Colonic mucosa (tissue), 4 donors: ENCODE results near the gene NCK2. TPM values are rescaled to one million over a fixed set of nuclear protein-coding genes. Genes with fewer than 3 reads are reported as not detected.

ENCODE experiments used
- DNase-seq: peaks from one replicate; pipeline ENCODE4 v3.0.0-alpha.2; 2020
- H3K27ac ChIP-seq: fragments of 200-600 bp; one replicate; pipeline ENCODE4 v1.8.0; 2021
- H3K27me3 ChIP-seq: fragments of 200-600 bp; one replicate; pipeline ENCODE4 v1.8.0; 2021
- H3K36me3 ChIP-seq: fragments of 200-600 bp; one replicate; pipeline ENCODE4 v1.8.0; 2021
- H3K4me1 ChIP-seq: fragments of 200-600 bp; one replicate; pipeline ENCODE4 v1.8.0; 2021; ENCODE audit warnings: mild to moderate bottlenecking
- H3K4me3 ChIP-seq: fragments of 200-600 bp; one replicate; pipeline ENCODE4 v1.8.0; 2021
- H3K9ac ChIP-seq, 2 donors: one replicate each; pipeline ENCODE4 v1.7.0; 2013; ENCODE audit warnings: control low read depth in 2 of 2, low read depth in 2 of 2, low read length in 2 of 2
- H3K9me3 ChIP-seq: fragments of 200-600 bp; one replicate; pipeline ENCODE4 v1.8.0; 2021
- intact Hi-C: fragments of 100-400 bp; cut with DNase I; formaldehyde crosslinking; loops from one replicate; pipeline ENCODE4 v1.14.1; 2022
- total RNA-seq, 2 donors: library from RNA; stranded (reverse); fragmentation: NEBNext Ultra II Directional in 1 of 2; extraction: Animal tissue kit (Norgen Biotek cat#: 25700) in 1 of 2; gene quantifications; one replicate each; pipeline ENCODE4 v1.2.1, GENCODE V29; 2021
- TF ChIP-seq, protein P1 (sequence below): fragments of 200-600 bp; IDR thresholded peaks from one replicate; pipeline ENCODE4 v1.8.0; 2022; ENCODE audit warnings: antibody characterized with exemption, mild to moderate bottlenecking
- donor health status: healthy.
- donor health status: DM: no; HTN: no; CAD: no.
- donor health status: DM: no; HTN: no; CAD: no.

NCK2 gene
- total RNA-seq, 2 donors from 2014 or later: 51.3 to 67.5 TPM

DNA sequence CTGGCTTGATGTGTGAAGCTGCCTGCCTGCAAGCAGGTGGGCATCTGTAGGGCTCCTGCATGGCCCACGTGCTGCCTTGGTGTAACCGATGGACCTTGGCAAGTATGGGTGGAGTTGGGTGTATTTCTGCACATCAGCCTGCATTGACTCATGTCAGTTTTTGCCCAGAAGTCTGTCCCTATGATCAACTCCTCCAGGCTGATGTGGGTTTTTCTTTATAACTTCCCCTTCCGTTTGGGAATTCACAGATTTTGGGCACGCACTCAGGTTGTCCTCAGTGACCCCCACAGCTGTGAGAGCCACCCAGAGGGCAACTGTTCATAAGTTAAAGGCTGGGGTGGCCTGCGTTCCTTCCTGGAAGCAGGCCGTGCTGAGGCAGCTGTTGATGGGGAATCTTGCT is 123.3 kb downstream of the NCK2 start:
- no peak overlapping the region for H3K4me3 ChIP-seq
- H3K9ac ChIP-seq: no peak overlapping the region
- TF ChIP-seq, protein P1, sequence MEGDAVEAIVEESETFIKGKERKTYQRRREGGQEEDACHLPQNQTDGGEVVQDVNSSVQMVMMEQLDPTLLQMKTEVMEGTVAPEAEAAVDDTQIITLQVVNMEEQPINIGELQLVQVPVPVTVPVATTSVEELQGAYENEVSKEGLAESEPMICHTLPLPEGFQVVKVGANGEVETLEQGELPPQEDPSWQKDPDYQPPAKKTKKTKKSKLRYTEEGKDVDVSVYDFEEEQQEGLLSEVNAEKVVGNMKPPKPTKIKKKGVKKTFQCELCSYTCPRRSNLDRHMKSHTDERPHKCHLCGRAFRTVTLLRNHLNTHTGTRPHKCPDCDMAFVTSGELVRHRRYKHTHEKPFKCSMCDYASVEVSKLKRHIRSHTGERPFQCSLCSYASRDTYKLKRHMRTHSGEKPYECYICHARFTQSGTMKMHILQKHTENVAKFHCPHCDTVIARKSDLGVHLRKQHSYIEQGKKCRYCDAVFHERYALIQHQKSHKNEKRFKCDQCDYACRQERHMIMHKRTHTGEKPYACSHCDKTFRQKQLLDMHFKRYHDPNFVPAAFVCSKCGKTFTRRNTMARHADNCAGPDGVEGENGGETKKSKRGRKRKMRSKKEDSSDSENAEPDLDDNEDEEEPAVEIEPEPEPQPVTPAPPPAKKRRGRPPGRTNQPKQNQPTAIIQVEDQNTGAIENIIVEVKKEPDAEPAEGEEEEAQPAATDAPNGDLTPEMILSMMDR: no peak
- H3K36me3 ChIP-seq: no peaks in the 10 kb centered on the region
- no peak overlapping the region for H3K27ac ChIP-seq
- H3K9me3 ChIP-seq: no peaks in the 10 kb centered on the region
- DNase-seq: no peak
- no peaks in the 10 kb centered on the region for H3K27me3 ChIP-seq
- peaks cover 5% of the 10 kb centered on the region for H3K4me1 ChIP-seq
- intact Hi-C loops: no loop called here

DNA sequence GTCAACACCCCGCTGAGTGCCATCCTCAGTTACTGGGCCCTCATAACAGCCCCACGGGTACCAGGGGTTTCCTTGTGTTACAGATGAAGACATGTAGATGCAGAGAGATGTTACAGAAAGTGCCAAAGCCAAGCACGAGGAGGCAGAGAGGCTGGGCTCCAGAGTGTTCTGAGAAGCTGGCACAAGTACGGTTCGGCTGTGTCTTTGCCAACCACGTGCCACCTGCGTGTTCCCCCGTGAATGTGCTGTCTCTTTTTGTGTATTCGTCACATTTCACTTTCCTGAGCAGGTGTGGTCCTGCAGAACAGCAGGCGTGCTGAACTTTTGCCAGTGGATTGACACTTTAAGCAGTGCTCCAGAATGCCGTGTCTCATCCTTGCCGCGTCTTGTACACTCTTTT is 124.6 kb downstream of the NCK2 start:
- Histone ChIP-seq H3K27ac (no peak overlapping the region), H3K36me3 (no peaks in the 10 kb centered on the region)
- TF ChIP-seq, protein P1: no peak

DNA sequence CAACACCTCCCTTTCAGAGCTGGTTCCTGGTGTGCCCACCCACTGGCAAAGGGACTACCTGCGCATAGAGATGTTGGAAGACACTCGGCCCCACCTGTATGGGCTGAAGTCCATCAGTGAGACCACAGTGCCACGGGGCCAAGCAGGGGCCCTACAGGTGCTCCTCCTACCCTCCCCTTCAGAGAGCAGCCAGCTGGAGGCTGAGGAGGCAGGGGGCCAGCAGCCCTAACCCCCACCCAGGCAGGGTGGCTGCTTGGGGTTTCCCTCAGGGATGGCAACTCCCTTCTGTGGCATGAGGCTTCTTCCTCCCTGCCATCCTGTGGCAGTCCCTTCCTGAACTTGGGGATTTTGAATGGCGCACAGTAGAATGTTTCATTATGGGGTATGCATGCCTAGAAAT is 125.3 kb downstream of the NCK2 start:
- H3K9ac ChIP-seq: no peak overlapping the region
- no peaks in the 10 kb centered on the region for H3K9me3 ChIP-seq
- no peaks in the 10 kb centered on the region for H3K36me3 ChIP-seq
- DNase-seq: no peak
- H3K4me1 ChIP-seq: peaks cover 5% of the 10 kb centered on the region
- H3K27ac ChIP-seq: no peak overlapping the region
- H3K27me3 ChIP-seq: no peaks in the 10 kb centered on the region
- TF ChIP-seq, protein P1: no peak
- intact Hi-C loops: no loop called here
- H3K4me3 ChIP-seq: no peak overlapping the region

More for the DNA sequence above, 124.6 kb downstream of the NCK2 start:
- peaks cover 5% of the 10 kb centered on the region for H3K4me1 ChIP-seq
- DNase-seq: no peak
- intact Hi-C loops: no loop called here
- no peaks in the 10 kb centered on the region for H3K27me3 ChIP-seq
- H3K9ac ChIP-seq: no peak overlapping the region
- H3K9me3 ChIP-seq: no peaks in the 10 kb centered on the region
- H3K4me3 ChIP-seq: no peak overlapping the region

DNA sequence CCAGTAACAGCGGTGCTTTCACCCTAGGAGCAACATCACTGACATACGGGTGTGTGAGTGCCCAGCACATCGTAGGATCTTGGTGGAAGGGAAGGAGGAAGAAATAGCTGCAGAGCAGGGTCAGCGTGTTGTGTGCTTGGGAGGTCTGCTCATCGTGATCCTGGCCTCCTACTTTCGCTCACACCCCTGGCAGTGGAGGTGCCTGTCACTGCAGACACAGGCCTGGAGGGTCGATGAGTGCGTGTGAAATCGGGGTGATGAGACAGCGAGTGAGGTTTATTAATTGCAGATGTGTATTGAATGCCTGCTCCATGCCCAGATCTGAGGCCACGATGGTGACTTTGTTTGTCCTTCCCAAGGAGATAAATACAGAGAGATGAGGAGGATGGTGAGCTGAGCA is 126.1 kb downstream of the NCK2 start:
- no peak for DNase-seq
- TF ChIP-seq, protein P1: no peak
- H3K4me1 ChIP-seq: peaks cover 5% of the 10 kb centered on the region
- H3K9me3 ChIP-seq: no peaks in the 10 kb centered on the region
- no peaks in the 10 kb centered on the region for H3K27me3 ChIP-seq
- no peak overlapping the region for H3K9ac ChIP-seq
- H3K4me3 ChIP-seq: no peak overlapping the region
- intact Hi-C loops: no loop called here
- H3K27ac ChIP-seq: no peak overlapping the region
- no peaks in the 10 kb centered on the region for H3K36me3 ChIP-seq

DNA sequence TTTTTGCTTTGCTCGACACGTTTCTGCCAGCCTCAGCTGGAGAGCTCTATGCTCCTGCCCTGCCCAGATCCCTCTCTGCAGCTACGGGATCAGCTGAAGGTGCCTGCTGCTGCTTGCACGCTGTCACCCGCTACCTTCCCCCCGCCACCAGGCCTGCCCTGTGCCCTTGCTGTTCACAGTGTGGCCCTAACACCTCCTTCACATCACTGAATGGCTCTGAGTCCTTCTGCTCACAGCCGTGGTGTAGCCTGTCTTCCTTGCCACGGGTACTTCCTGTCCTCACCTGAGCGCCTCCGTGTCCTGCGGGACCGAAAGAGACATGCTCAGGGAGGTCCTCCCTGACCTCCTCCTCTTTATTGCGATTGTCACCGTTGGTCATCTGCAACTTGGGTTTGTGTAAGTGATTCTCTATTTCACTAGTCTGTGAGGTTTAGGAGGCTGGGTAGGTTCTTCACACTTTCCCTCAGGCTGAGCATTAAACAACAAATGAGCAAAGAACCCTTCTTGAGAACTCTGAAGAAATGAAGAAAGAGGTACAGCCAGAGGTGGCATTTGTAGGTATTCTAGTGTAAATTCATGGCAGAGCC is 127.5 kb downstream of the NCK2 start:
- no peak overlapping the region for H3K9ac ChIP-seq
- no peak overlapping the region for H3K27ac ChIP-seq
- H3K27me3 ChIP-seq: no peaks in the 10 kb centered on the region
- TF ChIP-seq, protein P1: no peak
- no peaks in the 10 kb centered on the region for H3K36me3 ChIP-seq
- H3K9me3 ChIP-seq: no peaks in the 10 kb centered on the region
- H3K4me1 ChIP-seq: peaks cover 5% of the 10 kb centered on the region
- H3K4me3 ChIP-seq: no peak overlapping the region
- intact Hi-C loops: no loop called here
- DNase-seq: no peak
